IMR-90 (cell line): ENCODE data around the gene PAM16. TPM values are rescaled to one million over a fixed set of nuclear protein-coding genes. Genes with fewer than 3 reads are reported as not detected.
A peak's percentile ranks its signal among the peaks of the same experiment; 100 is the strongest.

Experiments used
- ATAC-seq: fragments of 200-7000 bp; cut with Tn5 transposase; 2 replicates; pipeline ENCODE4 v1.9.1; 2020; ENCODE audit warnings: low read depth, mild to moderate bottlenecking, moderate library complexity
- BruUV-seq: library from RNA; stranded (reverse); fragments of 400-500 nt; replicated peaks from 2 replicates; lab custom pipeline; 2021; lab: Mats Ljungman, UMichigan
- CTCF ChIA-PET: fragments of 300-600 bp; formaldehyde crosslinking; extraction: SDS; loops from one replicate; lab custom pipeline; 2021; ENCODE audit warnings: antibody characterized with exemption; lab: Yijun Ruan, JAX
- POLR2A ChIA-PET: fragments of 300-600 bp; sonication (Branson Sonifier 250); formaldehyde crosslinking; loops from one replicate; lab custom pipeline; 2022; ENCODE audit warnings: antibody characterized with exemption; ENCODE audit not compliant: unreplicated experiment; lab: Charles Lee
- DNase-seq: peaks from one replicate; pipeline ENCODE4 v3.0.0; 2013
- H2AFZ ChIP-seq: replicated peaks from 2 replicates; pipeline ENCODE3; 2013; ENCODE audit warnings: low read length, mild to moderate bottlenecking; ENCODE audit not compliant: poor library complexity
- H2AK5ac ChIP-seq: 2 replicates; pipeline ENCODE4 v1.6.1; 2013; ENCODE audit warnings: low read depth, low read length, inconsistent platforms
- H2AK9ac ChIP-seq: replicated peaks from 2 replicates; pipeline ENCODE3; 2013; ENCODE audit warnings: mild to moderate bottlenecking, low read depth, low read length, moderate library complexity; ENCODE audit not compliant: poor library complexity
- H2BK120ac ChIP-seq: 2 replicates; pipeline ENCODE4 v1.6.1; 2013; ENCODE audit warnings: low read depth, low read length, inconsistent platforms
- H2BK15ac ChIP-seq: 3 replicates; pipeline ENCODE4 v1.6.1; 2013; ENCODE audit warnings: low read depth, low read length, inconsistent platforms
- H2BK20ac ChIP-seq: 2 replicates; pipeline ENCODE4 v1.6.1; 2013; ENCODE audit warnings: low read depth, mild to moderate bottlenecking, inconsistent platforms, low read length, moderate library complexity
- H2BK5ac ChIP-seq: 2 replicates; pipeline ENCODE4 v1.6.1; 2013; ENCODE audit warnings: mild to moderate bottlenecking, low read depth, low read length, inconsistent platforms; ENCODE audit not compliant: poor library complexity, severe bottlenecking
- H3K14ac ChIP-seq: replicated peaks from 2 replicates; pipeline ENCODE4 v1.6.1; 2013; ENCODE audit warnings: low read depth, low read length, inconsistent platforms
- H3K18ac ChIP-seq: 2 replicates; pipeline ENCODE4 v1.6.1; 2013; ENCODE audit warnings: low read depth, low read length, control low read depth
- H3K23ac ChIP-seq: 2 replicates; pipeline ENCODE4 v1.6.1; 2013; ENCODE audit warnings: low read depth, low read length, inconsistent platforms
- H3K27ac ChIP-seq: 2 replicates; pipeline ENCODE4 v1.5.1; 2013; ENCODE audit warnings: mild to moderate bottlenecking, control low read depth, low read length; ENCODE audit not compliant: insufficient read depth
- H3K27me3 ChIP-seq: 2 replicates; pipeline ENCODE4 v1.6.1; 2013; ENCODE audit warnings: low read length; ENCODE audit not compliant: control insufficient read depth, insufficient read depth
- H3K36me3 ChIP-seq: 2 replicates; pipeline ENCODE4 v1.6.1; 2013; ENCODE audit warnings: low read length, mixed read lengths; ENCODE audit not compliant: control insufficient read depth, insufficient read depth
- H3K4ac ChIP-seq: 2 replicates; pipeline ENCODE4 v1.6.1; 2013; ENCODE audit warnings: low read depth, low read length, inconsistent platforms
- H3K4me1 ChIP-seq: 2 replicates; pipeline ENCODE4 v1.6.1; 2013; ENCODE audit warnings: low read length, mixed read lengths; ENCODE audit not compliant: control insufficient read depth, insufficient read depth
- H3K4me2 ChIP-seq: 2 replicates; pipeline ENCODE4 v1.6.1; 2013; ENCODE audit warnings: low read depth, mild to moderate bottlenecking, control low read depth, low read length, moderate library complexity
- H3K4me3 ChIP-seq: 2 replicates; pipeline ENCODE4 v1.5.1; 2013; ENCODE audit warnings: low read depth, mild to moderate bottlenecking, control low read depth, low read length, moderate library complexity; ENCODE audit not compliant: insufficient read depth
- H3K56ac ChIP-seq: 2 replicates; pipeline ENCODE4 v1.6.1; 2013; ENCODE audit warnings: low read length, inconsistent platforms; ENCODE audit not compliant: insufficient read depth; ENCODE audit errors: extremely low read depth
- H3K79me1 ChIP-seq, 2 experiments: 2 replicates each; pipeline ENCODE4 v1.6.1; 2013; ENCODE audit warnings: low read length in 2 of 2, inconsistent platforms in 1 of 2, low read depth in 1 of 2
- H3K9ac ChIP-seq: 2 replicates; pipeline ENCODE4 v1.6.1; 2013; ENCODE audit warnings: low read depth, low read length, control low read depth
- H3K9me1 ChIP-seq: 2 replicates; pipeline ENCODE4 v1.6.1; 2013; ENCODE audit warnings: low read length, inconsistent platforms; ENCODE audit not compliant: insufficient read depth
- H3K9me3 ChIP-seq: 2 replicates; pipeline ENCODE4 v1.6.1; 2013; ENCODE audit warnings: low read length; ENCODE audit not compliant: control insufficient read depth, insufficient read depth
- H4K20me1 ChIP-seq: 2 replicates; pipeline ENCODE4 v1.6.1; 2013; ENCODE audit warnings: low read length, inconsistent platforms; ENCODE audit not compliant: insufficient read depth
- H4K5ac ChIP-seq: 2 replicates; pipeline ENCODE4 v1.6.1; 2013; ENCODE audit warnings: mild to moderate bottlenecking, low read depth, low read length, control low read depth
- H4K8ac ChIP-seq, 2 experiments: 2 replicates each; pipeline ENCODE4 v1.6.1; 2013; ENCODE audit warnings: low read depth in 2 of 2, low read length in 2 of 2, control low read depth in 1 of 2, inconsistent platforms in 1 of 2
- H4K91ac ChIP-seq: 2 replicates; pipeline ENCODE4 v1.6.1; 2013; ENCODE audit warnings: low read depth, low read length, inconsistent platforms; ENCODE audit not compliant: insufficient read depth
- MAZ ChIP-seq: IDR thresholded peaks from 2 replicates; pipeline ENCODE4 v1.6.1; 2012; ENCODE audit warnings: low read depth, mild to moderate bottlenecking, low read length, improper control_type of control experiment, moderate library complexity, borderline replicate concordance
- RCOR1 ChIP-seq: IDR thresholded peaks from 2 replicates; pipeline ENCODE4 v1.6.1; 2012; ENCODE audit warnings: mild to moderate bottlenecking, low read length, improper control_type of control experiment; ENCODE audit not compliant: insufficient replicate concordance
- WGBS, 2 experiments: methylation state at CpG; one replicate each; pipeline versions ENCODE4 v1.1.5 to v1.1.7; 2013; ENCODE audit warnings: missing lambda C conversion rate in 2 of 2; ENCODE audit not compliant: insufficient read length in 1 of 2; ENCODE audit errors: extremely low coverage in 2 of 2; 5-methylcytosine and 5-hydroxymethylcytosine counted together
- dilution Hi-C: fragments of 300-500 bp; cut with HindIII; formaldehyde crosslinking; loops from one replicate; pipeline ENCODE4 v1.14.3; 2018; ENCODE audit warnings: low sequenced_read_pairs; ENCODE audit not compliant: unreplicated experiment
- in situ Hi-C: fragments of 300-500 bp; cut with MboI; formaldehyde crosslinking; loops from 3 replicates; pipeline ENCODE4 v1.14.3; 2019; ENCODE audit warnings: low sequenced_read_pairs, inconsistent platforms, mixed read lengths
- intact Hi-C: fragments of 100-400 bp; cut with micrococcal nuclease; formaldehyde crosslinking; loops from 2 replicates; pipeline ENCODE4 v1.10.0; 2022
- polyA plus RNA-seq, 3 experiments: library from polyadenylated mRNA; depleted of rRNA; stranded (reverse); fragments of >200 nt; gene quantifications; 2 replicates each; pipeline ENCODE4 v1.2.3, GENCODE V29; 2012; ENCODE audit warnings: low replicate concordance in 1 of 3
- total RNA-seq: library from RNA; depleted of rRNA; stranded (reverse); fragments of >200 nt; gene quantifications from 2 replicates; pipeline ENCODE4 v1.2.3, GENCODE V29; 2012

PAM16 gene
- total and polyA plus RNA-seq, 2 of the 4 experiments (the other 2 are of a cell fraction): 17.9 to 48.4 TPM

GRCh38 chr16:4391631-4392381, 40.7 kb upstream of the PAM16 start:
- no peak overlapping the region for H3K4me3 ChIP-seq

More at GRCh38 chr16:4391631-4392381, 40.7 kb upstream of the PAM16 start:
- peaks cover 20% of the 10 kb centered on the region for H3K9me1 ChIP-seq
- 0 out of 2 replicates have a peak, but pooled peaks cover 5% of the 10 kb centered on the region for H4K20me1 ChIP-seq
- H2BK20ac ChIP-seq: 0 out of 2 replicates have a peak overlapping the region, but pooled peaks have one; percentile 80
- WGBS, 2 experiments: 75% methylated on average over 5 of the region's 22 CpGs; no CpG with 5 or more reads in 1 of the 2 experiments
- peak overlapping the region; percentile 77 for H2AFZ ChIP-seq
- H3K9ac ChIP-seq: no peak overlapping the region; the same call in 1 of the 2 replicates
- peak overlapping the region; percentile 68 for H2AK9ac ChIP-seq
- peaks cover 0 to 44% of the 10 kb centered on the region in 2 experiments; a peak in 2 of 4 replicates for H3K79me1 ChIP-seq
- H3K36me3 ChIP-seq: peaks cover 7% of the 10 kb centered on the region
- peak overlapping the region; percentile 39; the same call in 1 of the 2 replicates for H3K18ac ChIP-seq
- peak overlapping the region; percentile 57 for H3K27ac ChIP-seq
- no peak overlapping the region for H3K4me2 ChIP-seq
- in situ Hi-C loops: no loop called here
- no peak overlapping the region; the same call in 2 of the 3 replicates for H2BK15ac ChIP-seq
- peak overlapping the region; percentile 66 for H2BK120ac ChIP-seq
- H4K8ac ChIP-seq: peak overlapping the region; percentile 29 to 79
- intact Hi-C loops: no loop called here
- DNase-seq (no peak), ATAC-seq (no peak)
- H3K23ac ChIP-seq: peak overlapping the region; percentile 83; the same call in 1 of the 2 replicates
- BruUV-seq: no TSS peak
- H3K4ac ChIP-seq: peak overlapping the region; percentile 93
- peak overlapping the region; percentile 48 for H4K5ac ChIP-seq
- TF ChIP-seq RCOR1 (no peak), MAZ (no peak)
- dilution Hi-C loops: no loop called here
- peaks cover 41% of the 10 kb centered on the region for H3K4me1 ChIP-seq
- H3K14ac ChIP-seq: peak overlapping the region; percentile 83
- no peak overlapping the region for H3K56ac ChIP-seq
- H4K91ac ChIP-seq: peak overlapping the region; percentile 88
- H2BK5ac ChIP-seq: peak overlapping the region; percentile 59
- no peaks in the 10 kb centered on the region for H3K9me3 ChIP-seq
- POLR2A ChIA-PET: no interaction called here
- H2AK5ac ChIP-seq: peak overlapping the region; percentile 88
- no peaks in the 10 kb centered on the region for H3K27me3 ChIP-seq
- CTCF ChIA-PET: interaction anchor here (1.8 kb wide), 1 partner anchor 11 kb away, joined by 13 read pairs; no protein-coding TSS in a partner anchor
